Measurements from ENCODE around the gene EXOC4. TPM values are rescaled to one million over a fixed set of nuclear protein-coding genes. Genes with fewer than 3 reads are reported as not detected.

EXOC4 gene
- total RNA-seq, 1 experiment from 2014 or later, result 71.0 TPM

DNA sequence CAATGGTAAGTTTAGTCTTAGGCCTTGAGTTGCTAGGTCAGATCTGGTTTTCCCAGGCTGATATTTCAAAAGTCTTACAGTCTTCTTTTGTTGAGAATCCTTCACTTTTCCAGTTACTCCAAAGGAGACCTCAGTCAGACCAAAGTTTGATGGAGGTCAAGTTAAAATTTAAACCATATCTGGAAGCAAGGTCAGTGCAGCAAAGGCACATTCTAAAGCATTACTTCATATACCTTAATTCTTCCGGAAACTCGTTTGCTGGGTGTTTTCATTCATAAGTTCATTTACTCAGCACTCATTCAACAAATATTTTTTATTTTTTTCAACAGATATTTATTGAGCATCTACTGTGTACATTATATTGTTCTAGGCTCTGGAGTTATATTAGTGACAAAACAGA, 471.3 kb downstream of the EXOC4 start:
- in situ Hi-C loops (cut with HindIII; ENCODE audit: low pct_unique_long_range_greater_than_20kb, low sequenced_read_pairs), result no loop called here
- Histone ChIP-seq H3K27me3 (ENCODE audit: control insufficient read depth, insufficient read depth, low read length) (no peaks in the 10 kb centered on the region), H3K36me3 (ENCODE audit: control insufficient read depth, insufficient read depth, low read length) (no peaks in the 10 kb centered on the region), H3K4me3 (ENCODE audit: low read depth in 2 of 2, low read length in 2 of 2) (no peak overlapping the region), H3K4me1 (ENCODE audit: control insufficient read depth, insufficient read depth, low read length) (no peaks in the 10 kb centered on the region), H3K9me3 (ENCODE audit: control insufficient read depth, insufficient read depth, low read depth, low read length) (no peaks in the 10 kb centered on the region), H3K27ac (ENCODE audit: low read length) (no peak overlapping the region)
- intact Hi-C loops (cut with micrococcal nuclease; ENCODE audit: unreplicated experiment), result no loop called here
- ATAC-seq (no peak), DNase-seq (ENCODE audit: low read depth, low spot score) (no peak)
- ChIA-PET CTCF (no interaction called here), POLR2A (no interaction called here)
- no peak for TF ChIP-seq POLR2AphosphoS5 (IDR thresholded peaks at IDR 0.05; ENCODE audit: low read depth, low read length)
- TF ChIP-seq, protein P1, sequence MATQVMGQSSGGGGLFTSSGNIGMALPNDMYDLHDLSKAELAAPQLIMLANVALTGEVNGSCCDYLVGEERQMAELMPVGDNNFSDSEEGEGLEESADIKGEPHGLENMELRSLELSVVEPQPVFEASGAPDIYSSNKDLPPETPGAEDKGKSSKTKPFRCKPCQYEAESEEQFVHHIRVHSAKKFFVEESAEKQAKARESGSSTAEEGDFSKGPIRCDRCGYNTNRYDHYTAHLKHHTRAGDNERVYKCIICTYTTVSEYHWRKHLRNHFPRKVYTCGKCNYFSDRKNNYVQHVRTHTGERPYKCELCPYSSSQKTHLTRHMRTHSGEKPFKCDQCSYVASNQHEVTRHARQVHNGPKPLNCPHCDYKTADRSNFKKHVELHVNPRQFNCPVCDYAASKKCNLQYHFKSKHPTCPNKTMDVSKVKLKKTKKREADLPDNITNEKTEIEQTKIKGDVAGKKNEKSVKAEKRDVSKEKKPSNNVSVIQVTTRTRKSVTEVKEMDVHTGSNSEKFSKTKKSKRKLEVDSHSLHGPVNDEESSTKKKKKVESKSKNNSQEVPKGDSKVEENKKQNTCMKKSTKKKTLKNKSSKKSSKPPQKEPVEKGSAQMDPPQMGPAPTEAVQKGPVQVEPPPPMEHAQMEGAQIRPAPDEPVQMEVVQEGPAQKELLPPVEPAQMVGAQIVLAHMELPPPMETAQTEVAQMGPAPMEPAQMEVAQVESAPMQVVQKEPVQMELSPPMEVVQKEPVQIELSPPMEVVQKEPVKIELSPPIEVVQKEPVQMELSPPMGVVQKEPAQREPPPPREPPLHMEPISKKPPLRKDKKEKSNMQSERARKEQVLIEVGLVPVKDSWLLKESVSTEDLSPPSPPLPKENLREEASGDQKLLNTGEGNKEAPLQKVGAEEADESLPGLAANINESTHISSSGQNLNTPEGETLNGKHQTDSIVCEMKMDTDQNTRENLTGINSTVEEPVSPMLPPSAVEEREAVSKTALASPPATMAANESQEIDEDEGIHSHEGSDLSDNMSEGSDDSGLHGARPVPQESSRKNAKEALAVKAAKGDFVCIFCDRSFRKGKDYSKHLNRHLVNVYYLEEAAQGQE (IDR thresholded peaks at IDR 0.05; ENCODE audit: insufficient read depth in 1 of 2, low read depth in 2 of 2, low read length in 1 of 2), result no peak
- no peak for TF ChIP-seq TCF7L2 (IDR thresholded peaks at IDR 0.05; ENCODE audit: low read depth, low read length)
- TF ChIP-seq, protein P2, sequence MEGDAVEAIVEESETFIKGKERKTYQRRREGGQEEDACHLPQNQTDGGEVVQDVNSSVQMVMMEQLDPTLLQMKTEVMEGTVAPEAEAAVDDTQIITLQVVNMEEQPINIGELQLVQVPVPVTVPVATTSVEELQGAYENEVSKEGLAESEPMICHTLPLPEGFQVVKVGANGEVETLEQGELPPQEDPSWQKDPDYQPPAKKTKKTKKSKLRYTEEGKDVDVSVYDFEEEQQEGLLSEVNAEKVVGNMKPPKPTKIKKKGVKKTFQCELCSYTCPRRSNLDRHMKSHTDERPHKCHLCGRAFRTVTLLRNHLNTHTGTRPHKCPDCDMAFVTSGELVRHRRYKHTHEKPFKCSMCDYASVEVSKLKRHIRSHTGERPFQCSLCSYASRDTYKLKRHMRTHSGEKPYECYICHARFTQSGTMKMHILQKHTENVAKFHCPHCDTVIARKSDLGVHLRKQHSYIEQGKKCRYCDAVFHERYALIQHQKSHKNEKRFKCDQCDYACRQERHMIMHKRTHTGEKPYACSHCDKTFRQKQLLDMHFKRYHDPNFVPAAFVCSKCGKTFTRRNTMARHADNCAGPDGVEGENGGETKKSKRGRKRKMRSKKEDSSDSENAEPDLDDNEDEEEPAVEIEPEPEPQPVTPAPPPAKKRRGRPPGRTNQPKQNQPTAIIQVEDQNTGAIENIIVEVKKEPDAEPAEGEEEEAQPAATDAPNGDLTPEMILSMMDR (IDR thresholded peaks at IDR 0.05), result no peak
- TF ChIP-seq SIN3A (IDR thresholded peaks at IDR 0.05; ENCODE audit: borderline replicate concordance, insufficient read depth, low read depth, low read length), result no peak
- no TSS peak for BruUV-seq (replicated peaks)

DNA sequence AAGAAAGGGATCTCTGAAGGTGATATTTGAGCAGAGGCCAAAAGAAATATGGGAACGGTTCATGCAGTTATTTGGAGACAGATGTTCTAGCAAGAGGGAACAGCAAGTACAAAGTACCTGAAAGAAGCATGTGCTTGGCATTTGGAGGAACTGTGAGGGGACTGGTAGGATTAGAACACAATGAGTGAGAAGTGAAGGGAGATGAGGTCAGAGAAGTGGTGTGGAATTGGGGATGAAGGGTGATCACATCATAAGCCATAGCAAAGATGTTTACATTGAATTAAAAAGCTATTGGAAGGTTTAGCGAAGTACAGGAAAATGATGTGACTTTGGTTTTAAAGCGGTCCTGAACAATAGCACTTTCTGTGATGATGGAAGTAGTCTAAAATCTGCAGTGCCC, 471.8 kb downstream of the EXOC4 start:
- intact Hi-C loops (cut with micrococcal nuclease; ENCODE audit: unreplicated experiment) (no loop called here), in situ Hi-C loops (cut with HindIII; ENCODE audit: low pct_unique_long_range_greater_than_20kb, low sequenced_read_pairs) (no loop called here)
- ATAC-seq, result no peak
- Histone ChIP-seq H3K27me3 (ENCODE audit: control insufficient read depth, insufficient read depth, low read length) (no peaks in the 10 kb centered on the region), H3K4me1 (ENCODE audit: control insufficient read depth, insufficient read depth, low read length) (no peaks in the 10 kb centered on the region), H3K4me3 (ENCODE audit: low read depth in 2 of 2, low read length in 2 of 2) (no peak overlapping the region), H3K9me3 (ENCODE audit: control insufficient read depth, insufficient read depth, low read depth, low read length) (no peaks in the 10 kb centered on the region), H3K27ac (ENCODE audit: low read length) (no peak overlapping the region), H3K36me3 (ENCODE audit: control insufficient read depth, insufficient read depth, low read length) (no peaks in the 10 kb centered on the region)
- POLR2A ChIA-PET, result no interaction called here
- TF ChIP-seq, protein P2 (IDR thresholded peaks at IDR 0.05), result no peak
- TF ChIP-seq POLR2AphosphoS5 (IDR thresholded peaks at IDR 0.05; ENCODE audit: low read depth, low read length), result no peak
- no peak for TF ChIP-seq TCF7L2 (IDR thresholded peaks at IDR 0.05; ENCODE audit: low read depth, low read length)
- TF ChIP-seq SIN3A (IDR thresholded peaks at IDR 0.05; ENCODE audit: borderline replicate concordance, insufficient read depth, low read depth, low read length), result no peak
- TF ChIP-seq, protein P1 (IDR thresholded peaks at IDR 0.05; ENCODE audit: insufficient read depth in 1 of 2, low read depth in 2 of 2, low read length in 1 of 2), result no peak
- no TSS peak for BruUV-seq (replicated peaks)
- CTCF ChIA-PET, result no interaction called here
- DNase-seq (ENCODE audit: low read depth, low spot score), result no peak

Measured in Panc1 (cell line).